ENCODE measurements around the gene SENP7. TPM values are rescaled to one million over a fixed set of nuclear protein-coding genes. Genes with fewer than 3 reads are reported as not detected.
"Not testable (repeated sequence)": the region's sequence is repeated elsewhere in the genome, so short reads cannot be mapped to it uniquely, and the experiment has no call there.

The SENP7 gene
- total and polyA plus RNA-seq, 3 experiments from 2014 or later, result 8.3 to 13.2 (median 11.1) TPM

DNA sequence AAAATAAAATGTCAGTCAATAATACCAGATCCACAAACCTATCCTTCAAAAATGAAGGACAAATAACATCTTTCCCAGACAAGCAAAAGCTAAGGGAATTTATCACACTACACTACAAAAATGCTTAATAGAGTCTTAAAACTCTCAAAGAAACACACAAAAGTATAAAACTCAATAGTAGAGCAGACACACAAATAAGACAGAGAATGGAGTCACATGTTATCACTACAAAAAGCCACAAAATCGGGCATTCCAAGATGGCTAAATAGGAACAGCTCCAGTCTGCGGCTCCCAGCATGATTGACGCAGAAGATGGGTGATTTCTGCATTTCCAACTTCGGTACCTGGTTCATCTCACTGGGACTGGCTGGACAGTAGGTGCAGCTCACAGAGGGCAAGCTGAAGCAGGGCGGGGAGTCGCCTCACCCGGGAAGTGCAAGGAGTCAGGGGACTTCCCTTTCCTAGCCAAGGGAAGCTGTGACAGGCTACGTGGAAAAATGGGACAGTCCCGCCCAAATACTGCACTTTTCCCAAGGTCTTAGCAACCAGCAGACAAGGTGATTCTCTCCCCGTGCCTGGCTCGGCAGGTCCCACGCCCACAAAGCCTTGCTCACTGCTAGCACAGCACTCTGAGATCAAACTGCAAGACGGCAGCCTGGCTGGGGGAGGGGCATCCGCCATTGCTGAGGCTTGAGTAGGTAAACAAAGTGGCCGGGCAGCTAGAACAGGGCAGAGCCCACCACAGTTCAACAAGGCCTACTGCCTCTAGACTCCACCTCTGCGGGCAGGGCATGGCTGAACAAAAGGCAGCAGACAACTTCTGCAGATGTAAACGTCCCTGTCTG lies 46.3 kb downstream of the SENP7 start:
- H3K4me3 Mint-ChIP-seq, result peak overlapping the region in 6 of 7 donors; percentile 29 to 84 (median 70)
- Histone ChIP-seq H3K27me3 (ENCODE audit: insufficient read depth, low read length, poor library complexity, severe bottlenecking) (no peaks in the 10 kb centered on the region), H3K4me1 (ENCODE audit: insufficient read depth, low read length) (peaks cover 15% of the 10 kb centered on the region), H3K9me3 (ENCODE audit: low read length) (no peaks in the 10 kb centered on the region), H3K36me3 (ENCODE audit: insufficient read depth, low read length) (no peaks in the 10 kb centered on the region), H3K27ac (ENCODE audit: low read depth, low read length) (no peak overlapping the region), H3K4me3 (ENCODE audit: low read length) (peak overlapping the region; percentile 14)
- H3K27ac Mint-ChIP-seq, result peak overlapping the region; percentile 19 to 93 (median 67)
- DNase-seq, result peak in 4 of 5 donors; percentile 2 to 86 (median 51)
- ChIA-PET CTCF (interaction anchor here (1.6 kb wide), 1 partner anchor 11 kb away, joined by 3 read pairs; no protein-coding TSS in a partner anchor), POLR2A (no interaction called here)
- peaks cover 62 to 84% (median 79%) of the 10 kb centered on the region in 3 donors for H3K4me1 Mint-ChIP-seq
- H3K36me3 Mint-ChIP-seq, result peaks cover 4 to 36% (median 17%) of the 10 kb centered on the region in 3 donors
- H3K27me3 Mint-ChIP-seq, result no peaks in the 10 kb centered on the region
- H3K9me3 Mint-ChIP-seq, result peaks cover 0 to 8% (median 2%) of the 10 kb centered on the region in 5 donors

DNA sequence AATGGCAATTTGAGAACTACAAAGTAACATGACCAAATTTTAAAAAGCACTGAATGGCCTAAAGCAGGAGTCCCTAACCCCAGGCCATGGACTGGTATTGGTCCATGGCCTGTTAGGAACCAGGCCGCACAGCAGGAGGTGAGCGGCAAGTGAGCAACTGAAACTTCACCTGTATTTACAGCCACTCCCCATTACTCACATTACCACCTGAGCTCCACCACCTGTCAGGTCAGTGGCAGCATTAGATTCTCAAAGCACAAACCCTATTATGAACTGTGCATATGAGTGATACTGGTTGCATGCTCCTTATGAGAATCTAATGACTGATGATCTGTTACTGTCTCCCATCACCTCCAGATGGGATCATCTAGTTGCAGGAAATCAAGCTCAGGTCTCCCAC lies 48.8 kb downstream of the SENP7 start:
- H3K27ac ChIP-seq (ENCODE audit: low read depth, low read length), result no peak overlapping the region
- no peak for DNase-seq
- H3K4me3 ChIP-seq (ENCODE audit: low read length), result no peak overlapping the region
- peak overlapping the region in 2 of 8 donors; percentile 44 to 88 for H3K27ac Mint-ChIP-seq
- no peaks in the 10 kb centered on the region for H3K27me3 ChIP-seq (ENCODE audit: insufficient read depth, low read length, poor library complexity, severe bottlenecking)
- no peaks in the 10 kb centered on the region for H3K9me3 ChIP-seq (ENCODE audit: low read length)
- peaks cover 9 to 43% (median 13%) of the 10 kb centered on the region in 3 donors for H3K36me3 Mint-ChIP-seq
- peaks cover 15% of the 10 kb centered on the region for H3K4me1 ChIP-seq (ENCODE audit: insufficient read depth, low read length)
- H3K27me3 Mint-ChIP-seq, result no peaks in the 10 kb centered on the region
- peaks cover 0 to 7% (median 0%) of the 10 kb centered on the region in 5 donors for H3K9me3 Mint-ChIP-seq
- H3K4me1 Mint-ChIP-seq, result peaks cover 60 to 89% (median 86%) of the 10 kb centered on the region in 3 donors
- CTCF ChIA-PET, result no interaction called here
- POLR2A ChIA-PET, result no interaction called here
- H3K4me3 Mint-ChIP-seq, result no peak overlapping the region
- no peaks in the 10 kb centered on the region for H3K36me3 ChIP-seq (ENCODE audit: insufficient read depth, low read length)

DNA sequence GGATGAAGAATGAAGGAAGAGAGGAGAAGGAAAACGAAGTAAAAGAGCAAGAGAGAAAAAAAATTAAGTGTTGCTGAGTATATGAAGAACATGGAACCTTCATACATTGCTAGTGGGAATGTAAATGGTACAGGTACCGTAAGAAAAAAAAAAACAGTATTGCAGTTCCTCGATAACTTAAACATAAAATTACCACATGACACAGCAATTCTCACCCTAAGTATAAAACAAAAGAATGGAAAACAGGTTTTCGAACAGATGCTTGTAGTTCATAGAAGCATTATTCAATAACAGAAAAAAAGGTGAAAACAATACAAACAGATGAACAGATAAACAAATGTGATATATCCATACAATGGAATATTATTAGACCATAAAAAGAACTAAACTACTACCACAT lies 51.6 kb downstream of the SENP7 start:
- H3K36me3 ChIP-seq (ENCODE audit: insufficient read depth, low read length), result peaks cover 13% of the 10 kb centered on the region
- no peak overlapping the region for H3K4me3 Mint-ChIP-seq

DNA sequence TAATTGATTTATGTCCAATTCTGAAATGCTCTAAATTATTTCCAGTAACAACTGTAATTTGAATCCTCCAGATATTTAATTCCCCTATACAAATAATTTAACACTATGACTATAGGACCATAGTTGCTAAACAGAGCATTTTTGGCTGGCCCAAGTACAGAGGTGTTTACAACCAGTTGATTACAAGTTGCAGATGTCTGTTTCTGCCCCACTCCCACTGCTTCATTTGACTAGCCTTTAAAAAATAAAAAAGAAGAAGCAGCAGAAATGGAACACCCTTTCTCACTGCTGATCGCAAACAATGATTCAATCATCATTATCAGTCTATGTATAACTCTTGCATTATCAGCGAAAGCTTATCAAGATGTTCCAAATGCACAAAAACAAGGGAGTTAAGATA lies 54.6 kb downstream of the SENP7 start:
- Histone ChIP-seq H3K27me3 (ENCODE audit: insufficient read depth, low read length, poor library complexity, severe bottlenecking) (no peaks in the 10 kb centered on the region), H3K4me3 (ENCODE audit: low read length) (no peak overlapping the region), H3K9me3 (ENCODE audit: low read length) (no peaks in the 10 kb centered on the region), H3K27ac (ENCODE audit: low read depth, low read length) (no peak overlapping the region), H3K4me1 (ENCODE audit: insufficient read depth, low read length) (no peaks in the 10 kb centered on the region), H3K36me3 (ENCODE audit: insufficient read depth, low read length) (peaks cover 13% of the 10 kb centered on the region)
- peaks cover 6 to 66% (median 18%) of the 10 kb centered on the region in 3 donors for H3K36me3 Mint-ChIP-seq
- peaks cover 27 to 62% (median 51%) of the 10 kb centered on the region in 3 donors for H3K4me1 Mint-ChIP-seq
- ChIA-PET POLR2A (no interaction called here), CTCF (no interaction called here)
- DNase-seq, result no peak
- H3K9me3 Mint-ChIP-seq, result peaks cover 0 to 1% (median 0%) of the 10 kb centered on the region in 5 donors
- no peaks in the 10 kb centered on the region for H3K27me3 Mint-ChIP-seq
- no peak overlapping the region for H3K4me3 Mint-ChIP-seq
- H3K27ac Mint-ChIP-seq, result peak overlapping the region in 1 of 8 donors; percentile 12

More for the DNA sequence above, 51.6 kb downstream of the SENP7 start:
- no peak for DNase-seq
- H3K4me1 ChIP-seq (ENCODE audit: insufficient read depth, low read length), result peaks cover 11% of the 10 kb centered on the region
- Mint-ChIP-seq H3K27me3 (no peaks in the 10 kb centered on the region), H3K36me3 (peaks cover 6 to 58% (median 14%) of the 10 kb centered on the region in 3 donors), H3K4me1 (peaks cover 33 to 69% (median 67%) of the 10 kb centered on the region in 3 donors), H3K27ac (peak overlapping the region in 5 of 8 donors; percentile 11 to 66 (median 24)), H3K9me3 (no peaks in the 10 kb centered on the region)
- CTCF ChIA-PET, result no interaction called here
- POLR2A ChIA-PET, result no interaction called here
- no peak overlapping the region for H3K4me3 ChIP-seq (ENCODE audit: low read length)
- no peak overlapping the region for H3K27ac ChIP-seq (ENCODE audit: low read depth, low read length)
- no peaks in the 10 kb centered on the region for H3K27me3 ChIP-seq (ENCODE audit: insufficient read depth, low read length, poor library complexity, severe bottlenecking)
- no peaks in the 10 kb centered on the region for H3K9me3 ChIP-seq (ENCODE audit: low read length)

DNA sequence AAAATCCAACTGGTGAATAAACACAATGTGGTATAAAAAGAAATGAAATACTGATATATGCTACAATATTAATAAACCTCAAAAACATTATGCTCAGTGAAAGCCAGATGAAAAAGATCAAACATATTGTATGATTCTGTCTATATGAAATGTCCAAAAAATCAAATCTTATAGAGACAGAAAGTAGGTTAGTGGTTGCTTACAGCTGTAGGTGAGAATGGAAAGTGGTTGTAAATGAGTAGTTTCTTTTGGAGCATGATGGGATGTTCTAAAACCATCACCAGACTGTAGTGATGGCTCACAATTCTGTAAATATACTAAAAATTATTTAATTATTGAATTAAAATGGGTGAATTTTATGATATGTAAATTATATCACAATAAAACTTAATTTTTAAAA lies 58.4 kb downstream of the SENP7 start:
- H3K27ac Mint-ChIP-seq, result peak overlapping the region in 2 of 8 donors; percentile 2 to 80
- ChIA-PET CTCF (no interaction called here), POLR2A (no interaction called here)
- H3K27ac ChIP-seq (ENCODE audit: low read depth, low read length), result no peak overlapping the region
- peaks cover 27 to 54% (median 42%) of the 10 kb centered on the region in 3 donors for H3K4me1 Mint-ChIP-seq
- no peaks in the 10 kb centered on the region for H3K9me3 ChIP-seq (ENCODE audit: low read length)
- H3K27me3 ChIP-seq (ENCODE audit: insufficient read depth, low read length, poor library complexity, severe bottlenecking), result no peaks in the 10 kb centered on the region
- no peaks in the 10 kb centered on the region for H3K4me1 ChIP-seq (ENCODE audit: insufficient read depth, low read length)
- H3K9me3 Mint-ChIP-seq, result peaks cover 0 to 1% (median 0%) of the 10 kb centered on the region in 5 donors
- no peaks in the 10 kb centered on the region for H3K27me3 Mint-ChIP-seq
- H3K4me3 ChIP-seq (ENCODE audit: low read length), result no peak overlapping the region
- no peak overlapping the region for H3K4me3 Mint-ChIP-seq
- peaks cover 13% of the 10 kb centered on the region for H3K36me3 ChIP-seq (ENCODE audit: insufficient read depth, low read length)
- no peak for DNase-seq
- peaks cover 12 to 56% (median 16%) of the 10 kb centered on the region in 3 donors for H3K36me3 Mint-ChIP-seq

DNA sequence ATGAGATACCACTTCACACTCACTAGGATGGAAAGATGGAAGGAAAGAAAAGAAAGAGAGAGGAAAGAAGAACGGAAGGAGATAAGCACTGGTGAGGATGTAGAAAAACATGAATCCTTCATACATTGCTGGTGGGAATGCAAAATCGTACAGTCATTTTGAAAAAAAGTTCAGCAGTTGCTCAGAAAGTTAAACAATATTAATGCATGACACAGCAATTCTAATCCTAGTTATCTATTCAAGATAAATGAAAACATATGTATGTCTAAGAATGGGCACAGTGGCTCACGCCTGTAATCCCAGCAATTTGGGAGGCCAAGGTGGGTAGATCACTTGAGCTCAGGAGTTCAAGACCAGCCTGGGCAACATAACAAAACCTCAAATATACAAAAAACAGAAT lies 59.1 kb downstream of the SENP7 start:
- Mint-ChIP-seq H3K36me3 (peaks cover 16 to 56% (median 19%) of the 10 kb centered on the region in 3 donors), H3K4me3 (no peak overlapping the region), H3K9me3 (peaks cover 0 to 1% (median 0%) of the 10 kb centered on the region in 5 donors), H3K27me3 (no peaks in the 10 kb centered on the region), H3K27ac (peak overlapping the region in 4 of 8 donors; percentile 2 to 66 (median 56)), H3K4me1 (peaks cover 26 to 53% (median 46%) of the 10 kb centered on the region in 3 donors)
- ChIA-PET CTCF (no interaction called here), POLR2A (no interaction called here)
- Histone ChIP-seq H3K9me3 (ENCODE audit: low read length) (no peaks in the 10 kb centered on the region), H3K4me1 (ENCODE audit: insufficient read depth, low read length) (no peaks in the 10 kb centered on the region), H3K36me3 (ENCODE audit: insufficient read depth, low read length) (peaks cover 13% of the 10 kb centered on the region), H3K27ac (ENCODE audit: low read depth, low read length) (no peak overlapping the region), H3K4me3 (ENCODE audit: low read length) (no peak overlapping the region), H3K27me3 (ENCODE audit: insufficient read depth, low read length, poor library complexity, severe bottlenecking) (no peaks in the 10 kb centered on the region)
- DNase-seq, result no peak

DNA sequence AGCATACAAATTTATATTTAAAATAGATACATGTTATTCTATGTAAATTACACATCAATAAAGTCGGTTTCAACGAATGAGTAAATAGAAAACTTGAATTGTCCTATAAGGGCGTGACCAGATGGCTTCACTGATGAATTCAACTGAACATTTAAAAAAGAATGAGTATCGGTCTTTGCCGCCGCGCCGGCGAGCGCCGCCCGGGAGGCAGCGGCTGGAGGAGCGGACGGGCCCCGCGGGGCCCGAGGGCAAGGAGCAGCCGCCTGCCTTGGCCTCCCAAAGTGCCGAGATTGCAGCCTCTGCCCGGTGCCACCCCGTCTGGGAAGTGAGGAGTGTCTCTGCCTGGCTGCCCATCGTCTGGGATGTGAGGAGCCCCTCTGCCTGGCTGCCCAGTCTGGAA lies 74.4 kb downstream of the SENP7 start:
- DNase-seq; H3K36me3 ChIP-seq (ENCODE audit: insufficient read depth, low read length); H3K4me3 ChIP-seq (ENCODE audit: low read length); H3K27ac ChIP-seq (ENCODE audit: low read depth, low read length); H3K27me3 Mint-ChIP-seq; H3K27me3 ChIP-seq (ENCODE audit: insufficient read depth, low read length, poor library complexity, severe bottlenecking); CTCF ChIA-PET; H3K4me3 Mint-ChIP-seq; H3K9me3 ChIP-seq (ENCODE audit: low read length); POLR2A ChIA-PET; H3K27ac Mint-ChIP-seq: not testable (repeated sequence)
- Mint-ChIP-seq H3K4me1 (peaks cover 51 to 63% (median 58%) of the 10 kb centered on the region in 3 donors), H3K36me3 (peaks cover 26 to 42% (median 36%) of the 10 kb centered on the region in 3 donors), H3K9me3 (peaks cover 9 to 20% (median 17%) of the 10 kb centered on the region in 5 donors)
- H3K4me1 ChIP-seq (ENCODE audit: insufficient read depth, low read length), result peaks cover 11% of the 10 kb centered on the region

DNA sequence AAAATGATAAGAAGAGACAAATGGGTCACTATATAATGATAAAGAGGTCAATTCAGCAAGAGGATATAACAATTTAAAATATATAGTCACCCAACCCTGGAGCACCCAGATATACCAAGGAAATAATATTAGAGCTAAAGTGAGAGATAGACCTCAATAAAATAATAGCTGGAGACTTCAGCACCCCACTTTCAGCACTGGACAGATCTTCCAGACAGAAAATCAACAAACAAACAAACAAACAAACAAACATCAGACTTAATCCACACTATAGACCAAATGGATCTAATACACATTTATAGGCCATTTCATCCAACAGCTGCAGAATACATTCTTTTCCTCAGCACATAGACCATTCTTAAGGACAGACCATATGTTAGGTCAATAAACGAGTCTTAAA lies 79.4 kb downstream of the SENP7 start:
- Mint-ChIP-seq H3K27ac (peak overlapping the region in 1 of 8 donors; percentile 14), H3K36me3 (peaks cover 22 to 52% (median 32%) of the 10 kb centered on the region in 3 donors), H3K4me1 (peaks cover 45 to 57% (median 52%) of the 10 kb centered on the region in 3 donors), H3K4me3 (no peak overlapping the region), H3K9me3 (peaks cover 13 to 28% (median 18%) of the 10 kb centered on the region in 5 donors), H3K27me3 (peaks cover 0 to 2% of the 10 kb centered on the region in 2 donors)
- Histone ChIP-seq H3K36me3 (ENCODE audit: insufficient read depth, low read length) (no peaks in the 10 kb centered on the region), H3K9me3 (ENCODE audit: low read length) (no peaks in the 10 kb centered on the region), H3K4me3 (ENCODE audit: low read length) (no peak overlapping the region), H3K27me3 (ENCODE audit: insufficient read depth, low read length, poor library complexity, severe bottlenecking) (no peaks in the 10 kb centered on the region), H3K27ac (ENCODE audit: low read depth, low read length) (no peak overlapping the region), H3K4me1 (ENCODE audit: insufficient read depth, low read length) (no peaks in the 10 kb centered on the region)
- ChIA-PET CTCF (no interaction called here), POLR2A (no interaction called here)
- DNase-seq, result no peak

Data from CD8-positive, alpha-beta memory T cell (primary cell).